ENCODE data around the gene FAAP100. TPM values are rescaled to one million over a fixed set of nuclear protein-coding genes. Genes with fewer than 3 reads are reported as not detected.

FAAP100 gene
- total RNA-seq, 1 experiment from 2014 or later, result 39.4 TPM

GRCh38 chr17:81566461-81567126 is 14.4 kb upstream of the FAAP100 start:
- H3K4me1 Mint-ChIP-seq (ENCODE audit: low read depth, unreplicated experiment), result peaks cover 35% of the 10 kb centered on the region
- H3K27ac Mint-ChIP-seq (ENCODE audit: unreplicated experiment), result peak overlapping the region; percentile 57
- BruUV-seq (replicated peaks), result no TSS peak

GRCh38 chr17:81565231-81565630 is 13.1 kb upstream of the FAAP100 start:
- Mint-ChIP-seq H3K4me3 (ENCODE audit: low read depth, unreplicated experiment) (no peak overlapping the region), H3K27ac (ENCODE audit: unreplicated experiment) (no peak overlapping the region), H3K27me3 (ENCODE audit: unreplicated experiment) (no peaks in the 10 kb centered on the region), H3K4me1 (ENCODE audit: low read depth, unreplicated experiment) (peaks cover 33% of the 10 kb centered on the region), H3K9me3 (ENCODE audit: low read depth, unreplicated experiment) (no peaks in the 10 kb centered on the region), H3K36me3 (ENCODE audit: insufficient read depth, unreplicated experiment) (peaks cover 82% of the 10 kb centered on the region)
- DNase-seq, result no peak
- no peak for TF ChIP-seq CTCF (IDR thresholded peaks at IDR 0.05; ENCODE audit: unreplicated experiment)
- no TSS peak for BruUV-seq (replicated peaks)
- intact Hi-C loops (cut with micrococcal nuclease; ENCODE audit: unreplicated experiment), result no loop called here
- CTCF ChIA-PET, result interaction anchor here (2.1 kb wide), 1 partner anchor 13 kb away, joined by 10 read pairs; the partner anchor contains the start of gene FAAP100

More at GRCh38 chr17:81566461-81567126, 14.4 kb upstream of the FAAP100 start:
- Mint-ChIP-seq H3K9me3 (ENCODE audit: low read depth, unreplicated experiment) (no peaks in the 10 kb centered on the region), H3K27me3 (ENCODE audit: unreplicated experiment) (no peaks in the 10 kb centered on the region), H3K4me3 (ENCODE audit: low read depth, unreplicated experiment) (peak overlapping the region; percentile 56), H3K36me3 (ENCODE audit: insufficient read depth, unreplicated experiment) (peaks cover 73% of the 10 kb centered on the region)
- no peak for TF ChIP-seq CTCF (IDR thresholded peaks at IDR 0.05; ENCODE audit: unreplicated experiment)
- intact Hi-C loops (cut with micrococcal nuclease; ENCODE audit: unreplicated experiment), result loop anchor here (1.0 kb wide), 1 partner anchor 35 kb away; no protein-coding TSS in a partner anchor
- peak; percentile 69 for DNase-seq
- CTCF ChIA-PET, result interaction anchor here (0.6 to 2.1 kb wide), 5 partner anchors 10 to 344 kb away, joined by 4 to 10 read pairs (median 4); partner anchors contain the start of genes CEP131 and FAAP100

GRCh38 chr17:81564778-81565177 is 12.6 kb upstream of the FAAP100 start:
- CTCF ChIA-PET, result interaction anchor here (0.7 to 2.1 kb wide), 2 partner anchors 13 to 80 kb away, joined by 3 to 10 read pairs; partner anchors contain the start of gene FAAP100
- Mint-ChIP-seq H3K9me3 (ENCODE audit: low read depth, unreplicated experiment) (no peaks in the 10 kb centered on the region), H3K4me3 (ENCODE audit: low read depth, unreplicated experiment) (no peak overlapping the region), H3K4me1 (ENCODE audit: low read depth, unreplicated experiment) (peaks cover 28% of the 10 kb centered on the region), H3K27ac (ENCODE audit: unreplicated experiment) (no peak overlapping the region), H3K27me3 (ENCODE audit: unreplicated experiment) (no peaks in the 10 kb centered on the region), H3K36me3 (ENCODE audit: insufficient read depth, unreplicated experiment) (peaks cover 81% of the 10 kb centered on the region)
- TF ChIP-seq CTCF (IDR thresholded peaks at IDR 0.05; ENCODE audit: unreplicated experiment), result no peak
- DNase-seq, result no peak
- BruUV-seq (replicated peaks), result no TSS peak
- intact Hi-C loops (cut with micrococcal nuclease; ENCODE audit: unreplicated experiment), result no loop called here

- no peaks in the 10 kb centered on the region for H3K9me3 Mint-ChIP-seq (ENCODE audit: low read depth, unreplicated experiment)
- no peak for TF ChIP-seq CTCF (IDR thresholded peaks at IDR 0.05; ENCODE audit: unreplicated experiment)
- no peak overlapping the region for H3K4me3 Mint-ChIP-seq (ENCODE audit: low read depth, unreplicated experiment)
- H3K27me3 Mint-ChIP-seq (ENCODE audit: unreplicated experiment), result no peaks in the 10 kb centered on the region
- intact Hi-C loops (cut with micrococcal nuclease; ENCODE audit: unreplicated experiment), result no loop called here
- peaks cover 84% of the 10 kb centered on the region for H3K36me3 Mint-ChIP-seq (ENCODE audit: insufficient read depth, unreplicated experiment)
- BruUV-seq (replicated peaks), result no TSS peak
- peaks cover 26% of the 10 kb centered on the region for H3K4me1 Mint-ChIP-seq (ENCODE audit: low read depth, unreplicated experiment)
- no peak for DNase-seq
- H3K27ac Mint-ChIP-seq (ENCODE audit: unreplicated experiment), result no peak overlapping the region
- CTCF ChIA-PET, result interaction anchor here (0.6 to 1.0 kb wide), 4 partner anchors 9 to 308 kb away, joined by 3 to 4 read pairs (median 3); no protein-coding TSS in a partner anchor
Observed at GRCh38 chr17:81563861-81564586, 11.9 kb upstream of the FAAP100 start.
